ENCODE measurements around the gene PAIP1.
"Not testable (repeated sequence)": the region's sequence is repeated elsewhere in the genome, so short reads cannot be mapped to it uniquely, and the experiment has no call there.

The PAIP1 gene

GRCh38 chr5:43556857-43557542 lies at the start of gene PAIP1:
TSS of gene PAIP1 (minus strand) at chr5:43557077. CDS start at chr5:43556846, 231 bp downstream.
- peak; percentile 87 for DNase-seq

GRCh38 chr5:43606351-43606750 lies 49.5 kb upstream of the PAIP1 start:
- no peak for DNase-seq

- DNase-seq, result no peak
Observed at GRCh38 chr5:43604699-43605098, 47.8 kb upstream of the PAIP1 start.

GRCh38 chr5:43603344-43604217 lies 46.7 kb upstream of the PAIP1 start:
- peak; percentile 9 for DNase-seq

- DNase-seq, result peak; percentile 53
Observed at GRCh38 chr5:43602461-43603343, 45.8 kb upstream of the PAIP1 start, which contains the start of gene NNT. TSS of gene NNT (plus strand) at chr5:43603180. CDS start at chr5:43609196, 6,016 bp downstream.

- DNase-seq, result peak; percentile 56
Observed at GRCh38 chr5:43601454-43602260, 44.8 kb upstream of the PAIP1 start.

- not testable (repeated sequence) for DNase-seq
Observed at GRCh38 chr5:43598927-43599326, 42.0 kb upstream of the PAIP1 start.

- DNase-seq, result no peak
Observed at GRCh38 chr5:43592363-43592762, 35.5 kb upstream of the PAIP1 start.

- no peak for DNase-seq
Observed at GRCh38 chr5:43590700-43591099, 33.8 kb upstream of the PAIP1 start.

GRCh38 chr5:43589310-43589709 lies 32.4 kb upstream of the PAIP1 start:
- no peak for DNase-seq

GRCh38 chr5:43588842-43589241 lies 32.0 kb upstream of the PAIP1 start:
- DNase-seq, result no peak

GRCh38 chr5:43584166-43584699 lies 27.4 kb upstream of the PAIP1 start:
- DNase-seq, result no peak

- DNase-seq, result no peak
Observed at GRCh38 chr5:43583724-43584123, 26.8 kb upstream of the PAIP1 start.

- DNase-seq, result peak; percentile 30
Observed at GRCh38 chr5:43582082-43583005, 25.5 kb upstream of the PAIP1 start.

GRCh38 chr5:43581398-43581797 lies 24.5 kb upstream of the PAIP1 start:
- DNase-seq, result no peak

- DNase-seq, result not testable (repeated sequence)
Observed at GRCh38 chr5:43580402-43581210, 23.7 kb upstream of the PAIP1 start.

- peak; percentile 29 for DNase-seq
Observed at GRCh38 chr5:43573058-43573457, 16.2 kb upstream of the PAIP1 start.

- DNase-seq, result no peak
Observed at GRCh38 chr5:43572357-43572756, 15.5 kb upstream of the PAIP1 start.

- DNase-seq, result peak; percentile 22
Observed at GRCh38 chr5:43571237-43571636, 14.4 kb upstream of the PAIP1 start.
